HG02943 (cell line): ENCODE measurements around the gene STAG2.

ENCODE experiments used
- ATAC-seq: cut with Tn5 transposase; IDR thresholded peaks from one replicate; pipeline ENCODE4 v1.9.1; 2021; ENCODE audit warnings: mild to moderate bottlenecking, low read depth, moderate library complexity; ENCODE audit not compliant: unreplicated experiment

Gene STAG2

GRCh38 chrX:123973921-123974320 is 12.4 kb downstream of the STAG2 start:
- ATAC-seq, result no peak

GRCh38 chrX:123975180-123975579 is 13.7 kb downstream of the STAG2 start:
- no peak for ATAC-seq

DNA sequence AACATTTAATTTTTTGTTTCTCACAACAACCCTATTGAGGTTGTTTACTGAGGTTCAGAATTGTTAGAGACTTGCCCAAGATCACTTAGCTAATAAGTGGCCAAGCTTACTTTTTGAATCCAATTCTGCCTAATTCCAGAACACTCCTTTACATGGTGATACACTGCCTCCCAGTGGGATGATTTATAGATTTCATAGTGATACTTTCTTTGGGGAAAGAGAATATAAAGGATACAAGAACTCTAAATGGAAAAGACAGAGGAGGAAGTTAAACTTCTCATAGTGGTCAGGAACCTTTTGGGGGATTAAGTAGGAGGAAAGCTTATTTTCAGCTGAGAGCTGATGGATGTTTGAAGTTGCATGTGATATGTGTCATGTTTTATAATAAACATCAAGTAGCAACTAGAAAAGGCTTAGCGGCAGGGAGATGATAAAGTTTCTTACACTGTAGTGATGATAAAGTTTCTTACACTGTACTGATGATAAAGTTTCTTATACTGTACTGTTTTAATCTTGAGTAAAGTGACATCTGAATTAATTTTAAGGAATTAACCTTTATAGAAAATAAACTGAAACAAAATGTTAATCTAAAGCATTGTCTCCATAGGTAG is 15.3 kb downstream of the STAG2 start:
- ATAC-seq, result no peak

DNA sequence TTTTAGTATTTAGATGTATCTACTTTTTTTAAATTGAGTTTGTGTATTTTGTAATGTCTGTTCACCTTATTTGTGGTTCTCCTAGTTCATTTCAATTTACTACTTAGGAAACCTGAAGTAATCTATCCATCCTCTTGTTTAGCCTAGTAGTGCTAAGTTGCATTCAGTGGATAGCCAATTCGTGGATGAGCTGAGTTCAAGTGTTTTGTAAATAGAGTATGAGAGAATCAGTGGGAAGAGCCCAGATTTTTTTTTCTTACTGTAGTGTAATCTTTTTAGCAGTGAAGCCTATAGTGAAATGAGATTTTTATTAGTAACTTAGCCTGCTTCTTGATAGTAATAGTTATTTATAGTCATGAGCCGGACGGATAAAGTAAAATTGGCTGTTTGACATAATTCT is 21.7 kb downstream of the STAG2 start:
- ATAC-seq, result no peak

- ATAC-seq, result no peak
Measured at GRCh38 chrX:123986377-123986776, 24.9 kb downstream of the STAG2 start.

GRCh38 chrX:123988423-123989111 is 27.1 kb downstream of the STAG2 start:
- ATAC-seq, result no peak

DNA sequence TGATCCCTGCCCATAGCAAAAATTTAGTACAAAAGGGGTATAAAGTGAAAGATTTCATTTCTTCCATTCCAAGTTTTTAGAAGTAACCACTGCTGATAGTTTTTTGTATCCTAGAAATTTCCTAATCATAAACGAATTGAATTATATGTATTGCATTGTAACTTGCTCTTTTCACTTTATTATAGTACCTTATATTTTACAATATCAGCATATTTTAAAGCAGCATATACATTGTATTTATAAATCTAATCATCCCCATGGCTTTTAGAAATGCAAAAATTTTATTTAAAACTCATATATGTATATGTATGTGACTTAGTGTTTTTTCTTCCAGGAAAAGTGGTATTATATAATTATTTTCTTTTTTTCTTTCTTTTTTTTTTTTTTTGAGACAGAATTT is 27.7 kb downstream of the STAG2 start:
- no peak for ATAC-seq

GRCh38 chrX:123990169-123990568 is 28.7 kb downstream of the STAG2 start:
- no peak for ATAC-seq

DNA sequence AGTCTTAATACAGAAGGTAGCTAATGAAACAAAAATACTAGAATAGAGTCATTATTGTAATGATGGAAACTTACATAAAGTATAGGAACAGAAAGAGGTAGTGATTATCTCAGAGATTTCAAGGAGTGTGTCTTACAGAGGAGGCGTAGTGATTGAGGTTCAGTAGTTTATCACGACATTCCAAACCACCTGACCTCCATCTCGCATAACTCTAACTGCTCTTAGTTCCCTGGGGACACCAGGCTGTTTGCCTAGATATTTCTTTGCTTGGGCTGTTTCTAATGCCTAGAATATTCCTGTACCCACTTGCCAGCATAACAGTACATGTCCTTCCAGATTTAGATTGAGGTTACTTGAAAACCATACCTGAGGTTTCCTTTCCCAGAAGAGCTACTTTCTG is 29.1 kb downstream of the STAG2 start:
- no peak for ATAC-seq

GRCh38 chrX:123993326-123993725 is 31.8 kb downstream of the STAG2 start:
- no peak for ATAC-seq

GRCh38 chrX:123993904-123994635 is 32.6 kb downstream of the STAG2 start:
- no peak for ATAC-seq

GRCh38 chrX:123994730-123995129 is 33.2 kb downstream of the STAG2 start:
- no peak for ATAC-seq

DNA sequence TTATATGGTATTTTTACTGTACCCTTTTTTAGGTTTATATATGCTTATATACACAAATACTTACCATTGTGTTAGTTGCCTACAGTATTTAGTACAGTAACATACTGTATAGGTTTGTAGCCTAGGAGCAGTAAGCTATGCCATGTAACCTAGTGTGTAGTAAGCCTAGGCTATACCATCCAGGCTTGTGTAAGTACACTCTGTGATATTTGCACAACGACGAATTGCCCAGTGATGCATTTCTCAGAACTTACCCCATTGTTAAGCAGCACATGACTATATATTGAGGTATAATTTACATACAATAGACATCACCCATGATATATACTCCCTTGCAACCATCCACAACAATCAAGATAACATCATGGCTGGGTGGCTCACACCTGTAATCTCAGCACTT is 40.1 kb downstream of the STAG2 start:
- no peak for ATAC-seq

DNA sequence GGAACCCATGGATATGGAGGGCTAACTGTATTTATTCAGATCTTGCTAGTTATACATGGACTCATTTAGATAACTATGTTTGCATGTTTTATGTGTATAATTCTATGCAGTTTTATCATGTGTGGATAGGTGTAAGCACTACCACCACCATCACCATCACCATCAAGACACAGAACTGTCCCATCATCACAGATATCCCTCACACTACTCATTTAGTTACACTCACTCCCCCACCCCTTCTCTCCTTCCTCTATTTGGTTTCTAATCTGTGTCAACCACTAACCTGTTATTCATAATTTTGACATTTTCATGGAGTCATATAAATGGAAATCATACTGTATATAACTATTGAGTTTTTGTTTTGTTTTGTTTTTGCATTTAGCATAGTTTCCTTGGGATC is 43.7 kb downstream of the STAG2 start:
- ATAC-seq, result no peak

GRCh38 chrX:124010157-124010556 is 48.7 kb downstream of the STAG2 start:
- no peak for ATAC-seq

DNA sequence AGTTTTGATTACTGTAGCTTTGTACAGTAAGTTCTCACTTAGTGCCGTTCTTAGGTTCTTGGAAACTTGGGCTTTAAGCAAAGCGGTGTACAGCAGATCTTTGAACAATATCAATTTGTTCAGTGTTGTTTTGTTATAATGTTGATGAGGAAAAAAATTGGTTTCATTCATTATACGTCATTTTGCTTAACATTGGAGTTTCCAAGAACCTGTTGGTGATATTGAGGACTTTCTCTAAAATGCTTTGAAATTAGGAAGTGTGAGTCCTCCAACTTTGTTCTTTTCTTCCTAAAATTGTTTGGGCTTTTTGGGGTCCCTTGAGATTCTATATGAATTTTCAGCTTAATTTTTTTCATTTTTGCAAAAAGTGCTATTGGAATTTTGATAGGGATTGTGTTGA is 49.1 kb downstream of the STAG2 start:
- no peak for ATAC-seq

GRCh38 chrX:124015721-124016120 is 54.2 kb downstream of the STAG2 start:
- no peak for ATAC-seq

DNA sequence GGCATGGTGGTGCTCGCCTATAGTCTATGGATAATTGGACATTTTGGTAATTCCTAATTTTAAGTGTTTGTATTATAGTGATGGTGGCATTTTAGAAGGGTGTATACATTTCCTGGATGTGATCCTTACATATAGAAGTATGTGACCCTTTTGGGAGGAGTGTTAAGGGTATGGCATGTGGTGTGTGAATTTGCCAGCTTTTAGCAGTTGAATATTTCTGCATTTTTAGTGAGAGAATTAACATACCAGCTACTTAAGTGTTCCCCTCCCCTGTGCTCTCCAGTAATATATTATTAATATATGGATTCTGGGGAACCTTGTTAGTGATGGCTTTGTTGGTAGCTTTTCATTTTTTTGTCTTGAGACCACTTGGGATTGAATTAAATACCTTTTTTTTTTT is 55.3 kb downstream of the STAG2 start:
- ATAC-seq, result no peak

GRCh38 chrX:124018023-124018422 is 56.5 kb downstream of the STAG2 start:
- ATAC-seq, result no peak

DNA sequence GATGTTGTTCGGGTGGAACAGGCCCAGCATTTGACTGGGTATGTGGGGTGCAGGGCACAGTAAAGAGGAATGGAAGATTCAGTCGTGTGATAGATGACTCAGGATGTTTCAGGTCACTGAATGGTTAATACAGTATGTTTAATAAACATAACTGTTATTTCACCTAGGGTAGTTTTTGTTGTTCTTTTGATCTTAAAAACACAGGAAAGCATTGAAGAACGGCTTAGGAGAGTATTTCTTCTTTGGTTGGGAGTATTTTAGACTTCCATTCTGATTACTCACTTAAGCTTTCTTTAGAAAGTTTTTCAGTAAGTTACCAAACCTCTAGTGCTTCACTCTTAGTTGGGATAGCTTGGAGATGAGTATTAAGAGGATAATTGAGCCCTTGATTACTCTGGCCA is 62.3 kb downstream of the STAG2 start:
- ATAC-seq, result no peak

DNA sequence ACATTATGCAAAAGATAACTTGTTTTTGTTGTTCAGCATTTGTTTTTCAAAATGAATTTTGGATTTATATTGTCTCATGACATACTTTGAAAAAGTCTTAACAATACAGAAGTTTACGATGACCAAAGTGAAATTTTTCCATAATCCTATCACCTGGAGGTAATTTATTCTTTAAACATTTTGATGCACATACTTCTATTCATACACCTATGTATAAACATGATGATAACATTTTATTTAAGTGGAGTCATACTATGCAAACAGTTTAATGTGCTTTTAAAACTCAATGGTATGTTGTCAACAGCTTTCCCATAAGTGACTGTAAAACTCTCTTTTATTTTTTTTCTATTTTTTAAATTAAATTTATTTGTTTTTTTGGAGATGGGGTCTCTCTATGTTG is 65.0 kb downstream of the STAG2 start:
- ATAC-seq, result no peak

DNA sequence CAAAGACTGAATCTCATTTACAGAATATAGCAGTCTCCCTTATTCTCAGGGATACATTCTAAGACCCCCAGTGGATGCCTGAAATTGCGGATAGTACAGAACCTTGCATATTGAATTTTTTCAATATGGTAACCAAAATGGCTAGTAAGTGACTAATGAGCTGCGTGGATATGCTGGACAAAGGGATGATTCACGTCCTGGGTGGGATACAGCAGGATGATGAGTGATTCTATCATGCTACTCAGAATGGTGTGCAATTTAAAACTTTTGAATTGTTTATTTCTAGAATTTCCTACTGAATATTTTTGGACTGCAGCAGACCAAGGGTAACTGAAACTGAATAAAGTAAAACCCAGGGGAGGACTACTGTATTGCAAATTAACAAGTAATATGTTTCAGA is 66.7 kb downstream of the STAG2 start:
- ATAC-seq, result no peak
